HG03175 (cell line): ENCODE measurements around the gene USP6NL.

ENCODE experiments used
- ATAC-seq: cut with Tn5 transposase; IDR thresholded peaks from one replicate; pipeline ENCODE4 v1.9.1; 2021; ENCODE audit warnings: mild to moderate bottlenecking, moderate library complexity; ENCODE audit not compliant: unreplicated experiment

USP6NL gene

GRCh38 chr10:11483201-11484148 lies 128.0 kb downstream of the USP6NL start:
- ATAC-seq = no peak

GRCh38 chr10:11482306-11482705 lies 129.1 kb downstream of the USP6NL start:
- ATAC-seq = no peak

GRCh38 chr10:11480687-11481086 lies 130.8 kb downstream of the USP6NL start:
- ATAC-seq = no peak

DNA sequence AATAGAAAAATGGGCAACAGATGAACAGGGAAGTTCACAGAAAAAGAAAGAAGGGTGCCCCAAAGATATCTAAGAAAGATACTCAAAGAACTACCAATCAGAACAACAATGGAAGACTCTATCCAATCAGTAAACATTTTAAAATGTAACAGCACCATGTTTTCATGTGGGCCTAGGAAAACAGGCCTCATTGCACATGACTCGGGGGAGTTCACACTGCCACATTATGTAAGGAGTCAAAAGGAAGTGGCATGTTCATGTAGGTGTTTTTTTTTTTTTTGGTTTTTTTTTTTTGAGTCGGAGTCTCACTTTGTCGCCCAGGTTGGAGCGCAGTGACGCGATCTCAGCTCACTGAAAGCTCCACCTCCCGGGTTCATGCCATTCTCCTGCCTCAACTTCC lies 132.2 kb downstream of the USP6NL start:
- no peak for ATAC-seq

DNA sequence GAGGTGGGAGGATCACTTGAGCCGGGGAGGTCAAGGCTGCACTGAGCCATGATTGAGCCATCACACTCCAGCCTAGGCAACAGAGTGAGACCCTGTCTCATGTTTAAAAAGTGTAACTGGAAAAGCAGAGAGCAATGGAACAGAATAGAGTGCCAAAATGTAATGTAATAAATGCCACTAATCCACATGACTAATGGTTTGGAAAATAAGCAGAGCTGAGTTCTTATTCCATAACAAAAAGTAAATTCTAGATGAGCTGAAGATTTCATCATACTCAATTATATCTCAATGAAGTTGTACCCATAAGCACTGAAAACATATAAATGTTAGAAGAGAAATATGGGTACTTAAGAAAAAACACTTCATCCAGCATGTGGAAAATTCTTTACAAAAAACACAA lies 132.6 kb downstream of the USP6NL start:
- ATAC-seq = no peak

- no peak for ATAC-seq
These were observed 135.5 kb downstream of the USP6NL start for GRCh38 chr10:11475831-11476434.

DNA sequence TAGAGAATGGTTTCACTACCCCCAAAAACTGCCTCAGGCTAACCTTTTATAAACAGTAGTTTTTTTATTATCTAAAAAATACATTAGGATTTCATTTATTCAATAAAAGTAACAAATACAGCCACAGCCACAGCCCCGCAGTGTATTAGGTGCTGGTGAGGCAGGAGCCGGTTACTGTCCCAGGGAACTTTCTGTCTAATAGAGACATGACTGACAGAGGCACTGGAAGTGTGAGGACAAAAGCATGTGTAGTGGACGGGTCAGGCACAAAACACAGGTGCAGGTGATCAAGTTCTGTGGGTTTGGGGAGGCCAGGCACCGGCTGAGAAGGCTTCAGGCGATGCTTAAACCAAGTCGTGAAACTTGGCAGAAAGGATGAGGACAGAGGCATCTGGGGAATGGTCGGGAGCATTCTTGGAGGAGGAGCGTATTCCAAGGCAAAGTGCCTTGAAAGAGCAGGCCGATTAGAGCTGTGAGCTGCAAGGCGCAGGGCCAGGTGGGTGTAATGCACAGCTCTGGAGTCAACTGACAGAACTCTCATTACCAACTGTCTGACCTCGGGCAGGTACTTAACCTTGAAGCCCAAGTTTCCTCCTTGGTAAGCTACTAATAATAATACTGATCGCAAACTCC lies 138.2 kb downstream of the USP6NL start:
- no peak for ATAC-seq

GRCh38 chr10:11472158-11472753 lies 139.2 kb downstream of the USP6NL start:
- ATAC-seq = peak; percentile 86

DNA sequence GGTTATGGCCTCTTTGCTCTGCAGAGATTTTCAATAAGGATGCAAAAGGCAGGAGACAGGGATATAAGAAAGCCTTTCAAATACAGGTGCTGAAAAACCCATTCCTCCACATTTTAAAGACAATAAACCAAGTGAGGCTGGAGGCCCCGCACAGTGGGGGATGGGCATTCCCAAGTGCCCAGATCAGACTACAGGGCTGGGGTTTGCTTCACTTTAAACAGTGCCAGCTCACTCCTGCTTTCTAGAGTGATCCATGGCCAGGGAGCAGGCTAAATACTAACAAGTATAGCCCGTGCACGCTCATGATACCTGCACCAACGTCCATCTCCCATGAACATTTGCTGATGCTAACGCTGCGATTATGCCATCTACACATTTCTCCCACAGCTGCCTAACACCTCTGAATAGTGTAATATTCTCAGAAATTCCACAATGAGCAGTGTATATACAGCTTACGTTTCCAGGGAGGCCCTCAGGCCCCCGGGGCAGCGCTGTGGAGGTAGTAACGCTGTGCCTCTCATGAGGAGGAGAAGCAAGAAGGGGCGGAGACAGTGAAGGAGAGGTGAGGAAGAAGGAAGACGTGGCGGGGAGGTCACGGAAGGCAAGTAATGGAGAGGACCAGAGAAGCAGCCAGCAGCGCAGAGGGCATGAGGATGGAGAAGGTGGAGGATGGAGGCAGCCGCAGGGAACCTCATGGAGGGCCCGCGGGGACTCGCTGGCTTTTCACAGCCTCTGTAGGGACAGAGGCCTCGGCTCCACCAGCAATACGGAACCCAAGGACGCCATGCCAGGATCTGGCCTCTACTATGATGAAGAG lies 141.7 kb downstream of the USP6NL start:
- ATAC-seq = no peak

GRCh38 chr10:11468126-11468742 lies 143.2 kb downstream of the USP6NL start:
- no peak for ATAC-seq

GRCh38 chr10:11465406-11465805 lies 146.0 kb downstream of the USP6NL start:
- no peak for ATAC-seq

DNA sequence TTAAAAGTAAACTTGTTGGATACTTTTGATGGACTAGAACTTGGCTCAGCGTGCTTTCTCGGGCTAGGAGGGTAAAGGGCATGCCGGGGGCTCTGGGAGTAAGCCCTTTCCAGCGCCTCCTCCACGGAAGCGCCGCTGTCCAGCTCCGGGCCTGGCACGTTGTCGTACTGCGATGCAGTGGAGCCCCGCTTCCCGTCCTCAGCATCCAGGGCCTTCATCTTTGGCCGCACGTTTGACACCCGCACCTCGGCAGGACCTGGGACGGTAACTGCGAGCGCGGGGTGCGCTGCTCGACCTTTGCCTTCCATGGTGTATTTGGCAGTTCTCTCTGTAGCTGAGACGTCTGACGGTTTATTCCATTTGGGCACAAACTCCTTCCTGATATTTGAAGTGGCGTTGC lies 148.3 kb downstream of the USP6NL start:
- ATAC-seq = no peak

DNA sequence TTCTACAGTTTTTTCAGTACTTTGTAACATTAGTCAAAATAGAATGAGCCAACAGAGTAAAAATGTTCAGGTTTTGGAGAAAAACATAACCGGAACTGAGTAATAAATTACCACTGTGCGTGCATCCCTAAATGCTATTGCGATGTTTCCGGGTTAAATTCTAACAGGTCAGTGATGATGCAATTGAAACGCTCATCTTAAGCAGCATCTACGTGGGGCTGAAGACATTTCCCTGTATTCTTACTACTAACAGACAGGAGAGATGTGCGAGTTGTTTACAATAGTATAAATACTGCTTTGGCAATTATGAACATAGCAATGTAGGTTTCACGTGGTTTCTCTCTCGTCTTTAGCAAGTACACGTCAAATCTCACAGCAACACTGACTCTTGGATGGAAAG lies 149.4 kb downstream of the USP6NL start:
- ATAC-seq = no peak

GRCh38 chr10:11457336-11457735 lies 154.1 kb downstream of the USP6NL start:
- no peak for ATAC-seq

GRCh38 chr10:11454958-11455566 lies 156.4 kb downstream of the USP6NL start:
- ATAC-seq = no peak

DNA sequence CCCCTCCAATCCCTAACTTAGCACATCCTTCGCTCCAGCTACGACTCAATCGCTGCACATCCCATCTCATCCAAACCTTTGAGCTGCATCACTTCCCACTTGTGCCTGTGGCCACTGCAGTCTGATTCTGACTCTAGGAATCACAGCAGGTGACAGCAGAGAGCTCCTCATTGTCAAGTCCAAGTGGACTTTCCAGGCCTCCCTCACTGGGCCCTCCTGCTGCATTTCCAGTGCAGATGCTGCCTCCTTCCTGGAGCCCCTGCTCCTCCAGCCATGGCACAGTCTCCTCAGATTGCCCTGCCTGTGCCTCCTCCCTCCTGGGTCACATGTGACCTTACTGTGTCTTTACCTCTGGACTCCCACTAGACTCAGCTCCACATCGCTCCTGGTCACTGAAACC lies 157.3 kb downstream of the USP6NL start:
- no peak for ATAC-seq

DNA sequence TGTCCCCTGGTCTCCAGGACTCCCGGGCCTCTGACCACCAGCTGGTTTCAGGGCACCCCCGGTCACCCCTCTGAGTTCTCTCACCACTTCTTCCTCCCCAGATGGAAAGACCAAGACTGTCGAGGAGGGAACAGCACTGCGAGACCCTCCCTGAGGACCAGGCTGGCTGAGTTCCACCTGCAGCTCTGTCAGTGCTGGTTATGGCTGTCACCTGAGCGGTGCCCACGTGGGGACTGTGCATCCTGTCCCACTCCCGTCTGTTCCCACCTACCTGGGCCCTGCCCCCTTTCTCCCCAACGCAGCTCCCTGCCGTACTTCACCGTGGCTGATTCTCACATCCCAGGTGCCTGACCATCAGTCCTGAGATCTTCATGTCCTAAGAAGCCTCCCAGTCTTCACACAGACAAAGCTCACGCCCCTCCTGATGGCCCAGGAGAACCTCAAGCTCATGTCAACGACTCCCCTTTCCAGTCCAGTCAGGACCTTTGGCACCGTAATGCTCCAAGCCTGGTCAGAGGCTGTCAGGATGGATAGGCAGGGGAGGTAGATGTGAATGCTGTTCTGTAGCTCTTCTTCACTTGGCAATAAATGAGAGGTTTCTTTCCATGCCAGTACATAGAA lies 159.7 kb downstream of the USP6NL start:
- no peak for ATAC-seq

- ATAC-seq = no peak
These were observed 161.0 kb downstream of the USP6NL start for GRCh38 chr10:11450427-11450826.

- no peak for ATAC-seq
These were observed 161.7 kb downstream of the USP6NL start for GRCh38 chr10:11449761-11450160.
